ENCODE measurements around the gene COA8. TPM values are rescaled to one million over a fixed set of nuclear protein-coding genes. Genes with fewer than 3 reads are reported as not detected.

Gene COA8
- total and polyA plus RNA-seq, 9 of the 15 experiments (the other 6 are each of a cell fraction or from before 2014, with no cell fraction given), result 5.0 to 35.3 (median 25.7) TPM

DNA sequence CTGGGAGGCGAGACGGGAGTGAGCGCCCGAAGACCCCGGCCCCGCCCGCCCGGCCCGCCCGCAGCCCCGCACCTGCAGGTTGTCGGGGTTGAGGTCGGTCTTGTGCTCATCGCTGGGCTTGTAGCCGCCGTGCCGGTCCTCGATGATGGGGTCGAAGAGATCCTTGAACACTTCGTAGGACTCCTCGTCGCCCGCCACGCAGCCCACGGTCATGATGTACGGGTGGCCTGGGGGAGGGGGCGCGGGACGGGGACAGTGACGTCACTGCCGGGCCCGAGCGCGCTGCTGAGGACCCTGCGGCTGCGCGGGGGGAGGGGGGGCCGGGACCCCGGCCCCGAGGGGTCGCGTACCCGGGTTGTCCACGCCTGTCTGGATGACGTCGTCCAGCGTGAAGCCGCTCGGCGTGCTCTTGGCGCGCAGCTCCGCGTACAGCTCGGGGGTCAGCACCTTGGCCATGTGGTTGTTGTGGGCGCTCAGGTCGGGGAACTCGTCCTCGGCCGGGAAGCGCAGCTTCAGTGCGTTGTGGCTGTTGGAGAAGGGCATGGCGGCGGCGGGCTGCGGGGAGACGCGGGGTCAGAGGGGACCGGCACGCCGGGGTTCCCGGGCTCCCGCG is 40.7 kb upstream of the COA8 start (continued):
- TF ChIP-seq, protein P1, sequence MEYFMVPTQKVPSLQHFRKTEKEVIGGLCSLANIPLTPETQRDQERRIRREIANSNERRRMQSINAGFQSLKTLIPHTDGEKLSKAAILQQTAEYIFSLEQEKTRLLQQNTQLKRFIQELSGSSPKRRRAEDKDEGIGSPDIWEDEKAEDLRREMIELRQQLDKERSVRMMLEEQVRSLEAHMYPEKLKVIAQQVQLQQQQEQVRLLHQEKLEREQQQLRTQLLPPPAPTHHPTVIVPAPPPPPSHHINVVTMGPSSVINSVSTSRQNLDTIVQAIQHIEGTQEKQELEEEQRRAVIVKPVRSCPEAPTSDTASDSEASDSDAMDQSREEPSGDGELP (CRISPR knock-in tag; IDR thresholded peaks at IDR 0.05; ENCODE audit: borderline replicate concordance), result no peak; the same call in 1 of the 2 replicates

DNA sequence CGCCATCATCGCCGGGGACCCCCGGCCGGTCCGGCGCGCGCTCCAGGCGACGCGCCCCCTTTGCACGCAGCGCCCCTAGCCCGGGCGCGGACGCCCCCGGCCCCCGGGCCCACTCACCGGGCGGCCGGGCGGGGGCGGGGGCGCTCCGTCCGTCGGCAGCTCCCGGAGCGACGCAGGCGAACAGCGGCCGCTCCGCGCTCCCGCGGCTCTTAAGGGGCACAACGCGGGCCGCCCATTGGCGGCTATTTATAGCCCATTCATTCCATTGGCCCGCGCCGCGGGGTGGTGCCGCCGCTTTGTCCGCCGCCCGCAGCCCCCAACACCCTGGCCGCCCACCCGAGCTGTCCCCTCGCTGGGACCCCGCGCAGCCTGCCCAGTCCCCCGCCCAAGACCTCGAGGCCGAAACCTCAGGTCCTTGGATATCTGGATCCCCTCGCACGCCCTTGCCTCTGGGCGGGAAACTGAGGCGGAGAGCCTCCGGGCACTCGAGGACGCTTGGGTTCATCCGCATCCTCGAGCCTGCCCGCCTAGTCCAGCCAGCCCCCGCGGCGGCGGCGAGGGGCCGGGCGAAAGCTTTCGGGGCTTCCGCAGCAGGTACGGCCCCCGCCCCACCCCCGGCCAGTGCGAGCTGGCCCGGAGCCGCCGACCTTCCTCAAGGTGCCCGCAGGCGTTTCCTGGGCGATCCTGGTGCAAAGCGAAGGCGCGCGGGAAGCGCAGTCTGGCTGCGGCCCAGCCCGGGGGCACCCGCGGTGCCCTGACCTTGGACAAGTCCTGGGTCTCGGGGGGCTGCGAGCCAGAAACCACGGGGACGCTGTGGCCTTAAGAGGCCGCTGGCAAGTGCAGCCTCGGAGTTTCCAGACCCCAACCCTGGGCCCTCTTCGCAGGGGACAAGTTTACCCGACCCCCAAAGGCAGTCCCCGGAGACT is 39.8 kb upstream of the COA8 start, which contains the start of gene CKB:
TSS of gene CKB (minus strand) at position 182 of the 926 bp plus-strand sequence. CDS start 337 bp downstream, outside the sequence.
- no peak for FAIRE-seq
- POLR2A ChIA-PET, result interaction anchor here (0.6 to 2.5 kb wide), 6 partner anchors 11 to 1107 kb away, joined by 3 to 12 read pairs (median 4); no protein-coding TSS in a partner anchor
- Histone ChIP-seq H3K36me3 (ENCODE audit: control insufficient read depth, insufficient read depth, low read length) (peaks cover 23% of the 10 kb centered on the region; the same call in 1 of the 3 replicates), H3K9ac (ENCODE audit: insufficient read depth in 1 of 2, low read depth in 2 of 2, low read length in 2 of 2) (peak within 1 kb of the TSS; percentile 73 to 93), H2AFZ (ENCODE audit: low read depth, low read length) (peak within 1 kb of the TSS; percentile 59), H3K9me1 (ENCODE audit: control insufficient read depth, insufficient read depth, low read length) (no peaks in the 10 kb centered on the region), H3K4me3 (peak within 1 kb of the TSS; percentile 60), H3K27me3 (ENCODE audit: control insufficient read depth in 2 of 2, insufficient read depth in 2 of 2, low read length in 2 of 2) (no peaks in the 10 kb centered on the region), H4K20me1 (replicated peaks; ENCODE audit: control insufficient read depth, insufficient read depth, low read length) (peaks cover 13% of the 10 kb centered on the region; the same call in 1 of the 2 replicates), H3K9me3 (replicated peaks; ENCODE audit: control insufficient read depth, insufficient read depth, low read depth, low read length) (no peaks in the 10 kb centered on the region), H3K4me1 (replicated peaks in 1 of 2; ENCODE audit: control insufficient read depth in 2 of 2, insufficient read depth in 2 of 2, low read length in 2 of 2) (peaks cover 44 to 90% of the 10 kb centered on the region in 2 experiments), H3K79me2 (ENCODE audit: control insufficient read depth, insufficient read depth, low read length) (peaks cover 23% of the 10 kb centered on the region), H3K4me2 (ENCODE audit: insufficient read depth, low read length) (peak within 1 kb of the TSS; percentile 78), H3K27ac (ENCODE audit: extremely low read depth, low read depth, low read length) (peak within 1 kb of the TSS; percentile 83)
- peak; percentile 73 to 85 (median 78) for DNase-seq (ENCODE audit: extremely low read depth in 1 of 4, low spot score in 3 of 4)
- intact Hi-C loops (cut with micrococcal nuclease), result loop anchor here (10.0 kb wide), 1 partner anchor 128 kb away; no protein-coding TSS in a partner anchor
- no TSS peak for BruUV-seq (replicated peaks)
- in situ Hi-C loops (cut with MboI), result no loop called here
- peak; percentile 26 for ATAC-seq
- CTCF ChIA-PET (ENCODE audit: low intra/inter-chr PET ratio), result no interaction called here
- WGBS (ENCODE audit: insufficient coverage, low coverage, missing lambda C conversion rate), result 37% methylated on average over 39 of the region's 107 CpGs
- no peak for TF ChIP-seq FOSL1 (tag; conservative IDR thresholded peaks at IDR 0.05)
- TF ChIP-seq TCFL5 (CRISPR knock-in tag; conservative IDR thresholded peaks at IDR 0.05), result no peak
- peak; percentile 74 for TF ChIP-seq PRPF4 (IDR thresholded peaks at IDR 0.05; ENCODE audit: insufficient read depth, low read depth, low read length, poor library complexity, severe bottlenecking)
- peak; percentile 71; the same call in 1 of the 2 replicates for TF ChIP-seq GTF2F1 (IDR thresholded peaks at IDR 0.05; ENCODE audit: low read depth, low read length)
- TF ChIP-seq XRCC3 (IDR thresholded peaks at IDR 0.05), result no peak
- TF ChIP-seq, protein P2, sequence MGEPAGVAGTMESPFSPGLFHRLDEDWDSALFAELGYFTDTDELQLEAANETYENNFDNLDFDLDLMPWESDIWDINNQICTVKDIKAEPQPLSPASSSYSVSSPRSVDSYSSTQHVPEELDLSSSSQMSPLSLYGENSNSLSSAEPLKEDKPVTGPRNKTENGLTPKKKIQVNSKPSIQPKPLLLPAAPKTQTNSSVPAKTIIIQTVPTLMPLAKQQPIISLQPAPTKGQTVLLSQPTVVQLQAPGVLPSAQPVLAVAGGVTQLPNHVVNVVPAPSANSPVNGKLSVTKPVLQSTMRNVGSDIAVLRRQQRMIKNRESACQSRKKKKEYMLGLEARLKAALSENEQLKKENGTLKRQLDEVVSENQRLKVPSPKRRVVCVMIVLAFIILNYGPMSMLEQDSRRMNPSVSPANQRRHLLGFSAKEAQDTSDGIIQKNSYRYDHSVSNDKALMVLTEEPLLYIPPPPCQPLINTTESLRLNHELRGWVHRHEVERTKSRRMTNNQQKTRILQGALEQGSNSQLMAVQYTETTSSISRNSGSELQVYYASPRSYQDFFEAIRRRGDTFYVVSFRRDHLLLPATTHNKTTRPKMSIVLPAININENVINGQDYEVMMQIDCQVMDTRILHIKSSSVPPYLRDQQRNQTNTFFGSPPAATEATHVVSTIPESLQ (CRISPR knock-in tag; IDR thresholded peaks at IDR 0.05), result no peak
- peak; percentile 68; the same call in 1 of the 2 replicates for TF ChIP-seq ZBTB7A (IDR thresholded peaks at IDR 0.05; ENCODE audit: borderline replicate concordance, control insufficient read depth, low read depth, low read length)
- TF ChIP-seq NFYB (IDR thresholded peaks at IDR 0.05; ENCODE audit: extremely low read depth, insufficient read length), result peak; percentile 74
- no peak for TF ChIP-seq RHOXF2B (CRISPR knock-in tag; conservative IDR thresholded peaks at IDR 0.05)
- peak; percentile 86 for TF ChIP-seq RBFOX2 (IDR thresholded peaks at IDR 0.05; ENCODE audit: low read depth, low read length)
